Brain pericyte (primary cell): ENCODE measurements around the gene POLA1.

Source experiments
- DNase-seq: peaks from one replicate; pipeline ENCODE4 v3.0.0-alpha.2; 2012; ENCODE audit warnings: low read depth, low spot score

Gene POLA1

DNA sequence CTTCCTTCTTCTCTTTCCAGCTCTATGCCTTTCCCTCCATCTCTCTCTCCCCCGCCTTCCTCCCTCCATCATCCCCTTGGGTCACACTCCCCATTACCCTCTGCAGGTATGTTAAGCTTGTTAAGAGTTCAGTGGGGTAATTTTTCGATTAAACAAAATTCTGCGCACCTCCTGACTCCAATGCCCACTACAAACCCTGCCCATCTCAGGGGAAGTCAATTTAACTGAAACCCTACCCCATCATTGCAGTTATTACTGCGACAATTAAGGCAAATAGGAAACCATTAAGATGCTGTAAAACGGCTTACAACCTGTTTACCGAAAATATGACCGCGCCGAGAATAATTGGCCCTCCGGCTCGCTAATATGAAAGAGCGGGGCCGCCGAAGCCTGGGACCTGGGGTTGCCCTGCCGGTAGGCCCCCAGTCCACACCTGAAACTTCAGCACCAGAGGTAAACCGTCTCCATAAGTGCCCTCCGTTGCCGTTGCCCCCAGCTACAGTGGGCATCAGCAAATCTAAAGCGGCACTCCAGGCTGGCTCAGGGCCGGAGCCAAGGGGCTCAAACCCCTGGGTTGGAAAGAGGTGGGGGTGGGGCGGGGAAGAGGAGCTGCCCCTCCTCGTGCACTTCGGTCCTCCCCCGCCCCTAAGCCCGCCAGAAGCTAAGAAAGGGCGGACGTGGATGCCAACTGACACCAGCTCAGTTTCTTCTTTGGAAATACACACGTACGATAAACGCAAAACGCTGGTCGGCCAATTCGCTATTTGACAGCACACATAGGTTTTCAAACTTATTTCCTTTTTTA lies 317.3 kb downstream of the POLA1 start:
- no peak for DNase-seq

DNA sequence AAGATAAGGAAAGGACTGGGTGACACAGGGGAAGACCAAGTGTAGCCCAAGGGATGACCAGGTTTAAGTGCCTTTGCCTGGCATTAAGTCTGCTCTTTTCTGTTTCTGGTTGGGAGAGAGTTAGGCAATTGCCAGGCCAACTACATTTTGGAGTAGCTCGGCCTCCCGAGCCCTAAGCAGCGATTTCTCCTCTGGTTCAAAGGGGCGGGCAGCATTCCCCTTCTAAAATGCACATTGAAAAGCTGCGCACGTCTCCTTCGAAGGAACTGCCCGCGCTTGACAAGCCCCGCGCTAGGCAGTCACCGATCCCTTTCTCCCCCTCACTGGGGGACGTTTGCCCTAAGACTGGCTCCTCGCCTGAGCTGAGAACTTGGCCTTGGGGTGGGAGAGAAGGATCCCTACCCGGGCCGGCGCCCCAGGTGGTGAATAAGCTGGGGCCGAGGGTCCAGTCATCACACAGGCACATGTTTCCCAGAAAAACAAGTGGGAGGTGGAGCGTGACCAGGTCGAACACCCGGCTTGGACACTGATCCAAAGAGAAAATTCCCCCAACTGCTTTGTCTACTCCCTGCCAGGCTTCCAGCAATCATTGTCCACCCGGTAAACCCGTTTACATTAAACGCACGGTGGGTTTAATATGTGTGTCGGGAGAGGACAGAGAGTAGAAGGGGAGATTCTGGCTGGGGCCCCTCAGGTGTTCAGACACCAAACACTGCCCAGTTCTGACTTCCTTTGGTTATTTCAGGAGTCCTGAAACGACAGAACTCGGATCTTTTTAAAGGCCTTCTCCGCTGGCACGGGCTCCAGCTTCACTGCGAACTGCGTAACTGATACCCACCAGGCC lies 318.1 kb downstream of the POLA1 start:
- no peak for DNase-seq

DNA sequence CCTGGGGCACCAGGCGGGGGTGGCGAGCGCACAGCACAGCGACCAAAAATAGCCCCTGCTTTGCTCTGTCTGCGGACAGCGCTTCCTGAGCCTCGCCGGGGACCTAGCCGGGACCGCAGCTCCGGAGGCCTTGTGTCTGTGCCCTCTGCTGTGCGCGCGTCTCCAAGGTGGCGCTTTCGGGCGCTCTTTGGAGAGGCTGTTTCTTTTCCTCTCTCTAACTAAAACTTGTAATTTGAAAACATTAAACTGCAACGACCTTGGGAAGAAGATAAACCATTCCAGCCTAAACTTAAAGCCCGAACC lies 318.7 kb downstream of the POLA1 start:
- DNase-seq: no peak

DNA sequence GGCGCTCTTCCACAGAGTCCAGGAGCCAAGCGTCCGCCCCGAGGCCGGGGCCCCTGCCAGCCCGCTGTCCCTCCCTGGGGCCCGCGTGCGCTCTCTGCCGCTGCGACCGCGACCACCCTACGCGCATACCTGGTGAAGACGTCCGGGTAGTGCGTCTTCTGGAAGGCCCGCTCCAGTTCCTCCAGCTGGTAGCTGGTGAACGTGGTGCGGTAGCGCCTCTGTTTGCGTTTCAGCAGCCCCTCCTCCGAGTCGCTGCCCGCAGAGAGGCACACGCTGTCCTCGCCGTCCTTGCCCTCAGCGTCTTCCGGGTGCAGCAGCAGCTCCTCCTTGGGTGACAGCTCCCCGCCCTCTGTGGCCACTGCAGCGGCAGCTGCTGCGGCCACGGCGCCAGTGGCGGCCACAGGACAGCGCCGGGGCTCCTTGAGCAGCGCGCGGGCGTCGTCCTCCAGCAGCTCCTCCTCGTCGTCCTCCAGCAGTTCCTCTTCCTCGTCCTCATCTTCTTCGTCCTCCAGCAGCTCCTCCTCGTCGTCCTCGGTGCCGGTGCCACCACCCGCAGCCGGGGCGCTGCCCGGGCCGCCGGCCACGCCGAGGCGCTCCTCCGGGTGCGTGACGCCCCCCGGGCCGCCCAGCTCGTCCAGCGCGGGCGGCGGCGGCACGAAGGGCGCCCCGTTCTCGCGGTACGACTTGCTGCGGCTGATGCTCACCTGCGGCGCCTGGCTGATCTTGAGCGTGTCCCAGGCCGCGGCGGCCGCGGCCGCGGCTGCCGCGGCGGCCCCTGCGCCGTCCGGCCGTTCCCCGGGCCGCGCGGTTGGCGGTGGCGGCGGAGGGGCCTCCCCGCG lies 319.3 kb downstream of the POLA1 start:
- no peak for DNase-seq

DNA sequence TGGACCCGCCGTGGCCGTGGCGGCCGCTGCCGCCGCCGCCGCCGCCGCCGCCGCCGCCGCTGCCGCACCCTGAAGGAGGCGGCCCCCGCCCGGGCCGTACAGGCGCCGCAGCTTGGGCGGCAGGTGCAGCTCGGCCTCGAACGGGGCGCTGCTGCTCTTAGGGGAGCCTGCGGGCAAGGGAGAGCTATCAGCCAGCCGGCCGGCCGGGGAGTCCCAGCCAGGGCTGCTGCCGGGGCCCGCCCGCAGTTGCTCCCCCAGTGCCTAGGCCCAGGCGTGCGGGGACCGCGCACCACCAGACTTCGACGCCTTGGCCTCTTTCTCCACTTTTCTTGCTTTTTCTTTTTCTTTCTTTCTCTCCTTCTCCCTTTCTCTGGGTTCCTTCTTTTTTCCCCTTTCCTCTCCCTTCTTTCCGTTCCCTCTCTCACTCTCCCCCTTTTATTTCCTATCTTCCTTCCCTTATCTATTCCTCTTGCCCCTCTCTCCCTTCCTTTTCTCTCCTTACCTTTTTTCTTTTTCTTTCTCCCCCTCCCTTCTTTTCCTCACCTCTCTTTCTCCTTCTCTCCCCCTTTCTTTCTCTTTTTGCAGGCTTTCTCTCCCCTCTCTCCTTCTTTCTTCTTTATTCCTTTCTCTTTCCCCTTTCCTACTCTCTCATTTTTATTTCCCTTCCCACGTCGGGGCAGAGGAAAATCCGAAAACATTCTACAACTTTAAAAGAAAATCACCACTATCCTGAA lies 320.1 kb downstream of the POLA1 start:
- DNase-seq: no peak

DNA sequence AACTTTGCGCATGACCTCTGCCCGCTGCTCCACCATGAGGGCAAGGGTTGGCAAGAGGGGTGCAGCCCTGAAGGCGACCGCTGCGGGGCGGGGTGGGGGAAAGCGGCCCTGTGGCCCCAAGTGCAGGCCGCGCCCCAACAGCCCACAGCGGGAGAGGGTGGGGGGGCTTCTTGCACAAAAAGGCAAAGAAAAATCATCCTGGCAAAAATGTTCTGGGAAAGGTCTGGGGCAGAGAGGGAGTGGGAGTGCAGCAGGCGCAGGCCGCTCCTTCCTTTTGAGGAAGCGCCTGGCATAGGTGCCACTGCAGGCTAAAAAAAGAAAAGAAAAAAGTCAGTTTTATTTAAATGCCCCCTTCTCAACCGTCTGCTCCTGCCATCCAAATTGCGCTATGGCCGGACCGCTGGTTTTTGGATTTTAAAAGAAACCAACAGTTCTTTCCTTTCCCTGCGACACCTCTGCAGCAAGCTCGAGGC lies 320.7 kb downstream of the POLA1 start:
- DNase-seq: no peak

DNA sequence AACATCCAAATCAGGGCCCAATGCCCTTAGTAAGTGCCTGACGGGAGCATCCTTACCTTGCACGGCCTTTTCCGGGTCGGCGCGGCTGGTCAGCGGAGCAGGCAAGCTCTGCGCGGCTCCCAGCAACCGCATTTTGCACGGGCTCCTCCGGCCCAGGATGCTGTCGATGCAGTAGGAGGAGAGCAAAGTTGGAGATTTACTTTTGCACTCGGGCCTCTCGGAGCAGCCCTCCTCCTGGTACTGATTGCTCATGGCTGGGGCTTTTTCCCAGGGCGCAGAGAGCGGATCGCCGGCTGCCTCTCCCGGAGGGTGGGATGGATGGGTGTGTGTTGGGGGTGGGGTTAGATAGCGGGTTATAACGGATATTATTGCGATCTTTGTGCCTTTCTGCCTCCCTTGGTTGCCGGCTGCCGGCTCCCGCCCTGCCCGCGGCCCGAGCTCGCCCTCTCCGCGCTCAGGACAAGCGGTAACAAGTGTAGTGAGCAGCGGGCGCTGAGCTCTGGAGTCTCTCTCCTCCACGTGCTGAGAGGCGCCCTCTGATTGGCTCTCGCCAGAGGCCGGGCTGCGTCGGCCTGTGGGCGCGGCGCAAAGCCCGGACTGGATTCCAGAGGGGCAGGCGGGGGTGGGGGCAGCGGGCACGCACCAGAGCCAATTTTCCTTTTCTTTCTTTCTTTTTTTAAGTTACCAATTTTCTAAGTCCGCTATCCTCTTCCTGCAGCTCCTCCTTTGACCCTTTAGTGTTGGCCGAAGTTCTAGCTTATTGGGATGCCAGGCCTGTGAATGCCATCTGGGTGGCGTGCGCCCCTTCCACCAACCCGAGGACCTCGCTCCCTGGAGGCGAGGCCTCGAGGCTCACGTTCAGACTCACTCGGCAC lies 322.0 kb downstream of the POLA1 start, which contains the start of gene ARX:
Gene ARX, minus strand, starts transcription at position 480 of the 875 bp plus-strand sequence. Its CDS starts 228 bp downstream, at position 252.
- no peak for DNase-seq

DNA sequence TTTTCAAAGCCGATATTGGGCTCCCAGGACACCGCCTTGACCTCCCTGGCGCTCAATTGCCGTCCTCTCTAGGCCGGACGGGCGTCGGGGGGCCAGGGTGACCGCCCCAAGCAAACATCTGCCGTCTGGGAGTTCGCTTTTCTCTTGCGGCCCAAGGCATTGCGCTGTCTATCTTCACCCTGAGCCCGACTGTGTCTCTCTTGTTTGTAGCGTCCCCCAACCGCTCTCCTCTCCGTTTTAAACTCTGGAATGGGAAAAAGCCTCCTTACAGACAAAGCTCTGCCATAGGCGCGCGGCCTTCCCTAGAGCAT lies 322.6 kb downstream of the POLA1 start:
- no peak for DNase-seq

DNA sequence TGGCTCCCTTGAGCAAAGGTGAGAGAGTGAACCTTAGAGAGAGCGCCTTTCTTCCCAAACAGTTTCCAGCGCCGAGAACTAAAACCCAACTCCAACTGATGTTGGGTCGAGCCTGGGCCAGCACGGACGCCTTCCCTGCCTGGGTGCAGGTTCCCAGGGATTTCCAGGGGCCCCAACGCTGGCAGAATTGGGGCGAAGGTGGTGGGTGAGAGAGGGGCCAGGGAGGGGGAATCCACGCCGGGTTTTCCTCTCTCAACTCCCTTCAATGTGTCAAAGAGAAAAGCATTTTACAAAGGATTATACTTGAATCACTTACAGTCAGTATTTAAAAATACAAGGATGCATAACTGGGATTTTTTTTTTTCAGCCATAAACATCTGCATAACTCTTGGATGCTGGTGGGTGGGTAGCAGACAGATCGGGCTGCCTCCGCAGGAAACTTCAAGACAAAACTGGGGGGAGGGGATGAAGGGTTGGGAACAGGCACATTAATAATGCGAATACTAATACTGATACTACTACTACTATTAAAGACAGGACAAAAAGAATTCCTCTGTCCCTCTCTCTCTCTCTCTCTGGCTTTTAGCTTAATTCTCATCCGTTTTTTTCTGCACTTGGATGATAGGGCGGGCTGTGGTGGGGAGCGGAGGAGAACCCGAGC lies 323.4 kb downstream of the POLA1 start:
- DNase-seq: no peak

DNA sequence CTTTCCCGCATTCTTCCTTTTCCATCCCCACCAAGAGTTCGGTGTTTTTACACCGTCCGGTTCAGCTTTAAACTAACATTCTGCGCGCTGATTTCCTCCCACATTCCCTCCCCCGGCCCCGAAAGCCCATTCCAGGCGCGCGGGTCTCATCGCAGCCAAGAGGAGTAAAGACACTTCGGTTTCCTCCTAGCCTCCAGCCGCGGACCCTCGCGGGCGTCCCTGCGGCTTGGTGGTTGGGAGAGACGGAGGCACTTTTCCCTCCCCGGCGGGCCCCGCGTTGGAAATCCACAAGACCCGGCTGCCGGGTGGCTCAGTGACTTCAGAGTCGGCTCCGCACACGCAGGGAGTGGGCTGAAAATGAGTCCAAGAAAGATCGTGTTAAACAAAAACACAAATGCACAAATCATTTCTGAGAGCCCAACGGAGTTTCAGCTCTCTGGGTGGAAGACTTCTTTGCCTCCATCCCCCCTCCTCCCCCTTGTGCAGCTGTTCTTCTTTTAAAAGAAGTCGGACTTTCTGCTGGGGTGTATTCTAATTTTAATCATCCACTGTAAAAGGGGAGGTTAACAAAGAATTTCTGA lies 324.0 kb downstream of the POLA1 start:
- DNase-seq: no peak

DNA sequence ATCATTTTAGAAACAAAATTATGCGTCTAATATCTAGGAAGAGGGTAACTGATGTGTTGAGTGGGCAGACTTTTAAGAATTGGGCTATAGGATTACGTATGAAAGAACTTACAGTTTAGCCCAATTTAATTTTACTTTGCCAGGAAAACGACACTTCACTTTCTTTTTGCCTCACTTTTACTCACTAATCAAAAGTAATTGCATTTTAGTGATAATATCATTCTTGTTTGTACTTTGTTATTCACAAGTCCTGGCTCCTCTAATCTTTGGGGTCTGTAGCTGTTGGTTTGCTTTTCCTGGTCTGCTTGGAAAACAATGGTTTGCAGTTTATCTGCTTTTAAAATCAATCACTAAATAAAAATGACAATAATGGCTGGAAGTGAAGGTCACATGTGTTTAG lies 325.0 kb downstream of the POLA1 start:
- no peak for DNase-seq

DNA sequence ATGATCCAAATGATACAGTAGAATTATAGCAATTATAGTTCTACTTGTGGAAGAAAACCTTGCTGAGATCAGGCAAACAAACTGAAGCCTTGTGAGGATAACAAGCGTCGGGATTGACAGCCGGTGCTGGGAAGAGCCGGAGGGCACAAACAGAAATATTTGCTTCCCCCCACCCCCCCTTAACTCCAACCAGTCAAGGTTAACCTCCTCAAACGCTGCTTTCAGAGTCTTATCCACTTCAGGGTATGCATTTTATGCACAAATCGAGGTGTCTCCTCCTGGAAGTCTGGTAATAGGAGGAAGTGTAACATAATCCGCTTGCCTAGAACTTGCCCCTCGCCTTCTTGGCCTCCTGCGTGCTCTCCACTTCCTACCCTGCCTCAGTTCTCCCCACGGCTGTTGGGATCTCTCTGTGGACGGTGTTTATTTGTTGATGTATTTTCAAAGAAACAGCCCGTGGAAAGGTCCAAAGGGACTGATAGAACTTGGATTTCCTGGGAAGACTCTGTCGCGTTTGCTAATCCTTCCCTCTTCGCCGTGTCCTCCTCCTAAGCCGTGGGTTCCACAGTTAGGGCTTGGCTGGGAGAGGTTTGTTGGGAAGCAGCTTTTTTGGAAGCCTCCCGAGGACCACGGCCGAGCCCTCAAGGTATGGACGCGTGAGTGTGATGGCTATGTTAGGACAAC lies 326.1 kb downstream of the POLA1 start:
- no peak for DNase-seq

DNA sequence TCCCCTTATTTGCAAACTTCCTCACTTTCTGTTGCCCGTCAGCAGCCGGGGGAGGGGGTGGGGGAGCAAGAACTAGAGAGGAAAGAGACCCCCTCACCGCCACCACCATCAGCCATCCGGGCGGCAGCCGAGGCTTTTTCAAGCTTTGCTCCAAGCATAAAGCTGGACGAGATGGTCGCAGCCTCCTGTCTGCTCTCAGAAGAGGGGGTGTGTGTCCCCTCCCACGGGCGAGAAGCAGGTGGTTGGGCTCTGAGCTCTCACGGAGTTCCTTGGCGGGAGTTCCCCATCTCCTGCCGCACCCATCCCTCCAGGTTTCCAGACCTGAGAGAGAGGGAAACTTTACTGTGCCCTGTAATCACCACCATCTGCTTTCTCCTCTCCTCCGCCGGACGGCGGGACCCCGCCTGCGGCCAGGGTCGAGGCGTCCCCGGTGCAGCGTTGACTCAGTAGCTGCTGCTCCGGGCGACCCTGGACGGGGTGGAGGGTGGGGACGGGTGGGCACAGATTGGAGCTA lies 326.7 kb downstream of the POLA1 start:
- DNase-seq: no peak

DNA sequence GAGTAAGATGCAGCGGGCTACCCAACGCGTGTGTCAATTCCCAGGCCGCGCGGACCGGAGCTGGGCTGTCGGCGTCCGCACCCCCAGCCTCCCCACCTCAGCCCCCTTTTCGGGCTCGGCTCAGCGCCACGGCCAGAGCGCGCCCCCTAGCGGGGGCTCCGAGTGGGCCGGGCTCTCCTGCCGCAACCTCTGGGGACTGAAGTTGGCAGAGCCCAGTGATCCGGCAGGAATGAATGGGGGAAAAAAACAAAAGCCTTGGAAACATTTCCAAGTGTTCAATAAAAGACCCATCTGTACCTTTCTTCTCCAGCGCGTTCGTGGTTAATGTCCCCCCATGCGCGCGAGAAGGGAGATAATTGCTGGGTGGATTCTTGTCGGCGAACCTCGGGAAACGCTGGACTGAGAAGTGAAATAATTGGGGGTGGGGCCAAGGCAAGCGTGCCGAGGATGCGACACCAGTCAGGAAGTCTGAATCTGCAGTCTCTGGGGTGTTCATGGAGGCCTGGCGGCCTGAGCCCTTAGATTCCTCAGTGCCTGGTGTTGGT lies 327.3 kb downstream of the POLA1 start:
- DNase-seq: no peak

DNA sequence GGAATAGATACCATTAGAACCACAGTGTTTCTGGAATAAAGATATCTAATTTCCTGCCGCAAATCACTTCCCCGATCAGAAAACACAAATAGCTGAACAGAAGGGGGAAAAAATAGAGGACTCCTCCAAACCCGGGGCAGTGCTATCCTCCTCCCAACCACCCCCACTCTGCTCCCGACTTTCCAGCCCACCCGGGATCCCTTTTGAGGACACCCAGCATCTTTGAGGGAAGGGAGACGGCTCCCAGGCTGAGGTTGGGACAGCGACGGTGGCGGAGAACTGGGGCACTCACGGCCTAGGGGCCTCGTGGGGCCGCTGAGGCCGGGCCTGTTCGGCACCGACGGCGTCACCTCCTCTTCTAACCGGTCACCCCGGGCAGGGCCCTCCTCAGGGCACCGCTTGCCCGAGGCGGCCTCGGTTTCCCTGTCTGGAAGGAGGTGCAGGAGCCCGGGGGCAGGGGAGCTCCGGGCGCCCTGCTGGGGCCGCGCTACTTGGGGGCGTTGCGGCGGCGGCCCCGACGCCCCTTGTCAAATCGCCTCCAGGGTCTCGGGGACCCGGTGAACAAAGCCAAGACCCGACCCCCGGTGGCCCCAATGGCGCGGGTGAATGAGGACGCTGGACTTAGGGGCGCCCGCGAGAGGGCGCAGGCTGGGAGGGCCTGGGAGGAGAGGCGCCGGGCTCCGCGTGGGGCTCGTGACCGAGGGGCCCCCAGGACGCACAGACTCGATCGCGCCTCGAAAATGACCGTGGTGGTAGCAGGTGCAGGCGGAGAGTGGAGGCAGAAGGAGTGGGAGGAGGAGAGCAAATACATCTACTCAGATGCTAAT lies 329.0 kb downstream of the POLA1 start:
- no peak for DNase-seq

DNA sequence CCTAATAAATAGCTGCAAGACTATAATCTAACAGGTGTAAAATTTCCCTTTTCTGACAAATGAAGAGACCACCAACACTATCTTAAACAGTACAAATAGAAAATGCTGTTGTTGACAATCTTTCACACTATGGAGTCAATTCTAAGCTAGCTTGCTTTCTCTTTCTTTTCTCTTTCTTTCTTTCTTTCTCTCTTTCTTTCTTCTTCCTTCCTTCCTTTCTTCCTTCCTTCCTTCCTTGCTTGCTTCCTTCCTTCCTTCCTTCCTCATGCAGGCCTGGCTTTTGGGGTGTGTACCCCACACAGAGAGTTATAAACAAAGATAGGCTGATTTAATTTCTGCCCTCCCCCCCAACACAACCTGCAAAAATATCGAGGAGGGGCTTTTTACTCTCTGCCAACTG lies 330.2 kb downstream of the POLA1 start:
- DNase-seq: no peak

DNA sequence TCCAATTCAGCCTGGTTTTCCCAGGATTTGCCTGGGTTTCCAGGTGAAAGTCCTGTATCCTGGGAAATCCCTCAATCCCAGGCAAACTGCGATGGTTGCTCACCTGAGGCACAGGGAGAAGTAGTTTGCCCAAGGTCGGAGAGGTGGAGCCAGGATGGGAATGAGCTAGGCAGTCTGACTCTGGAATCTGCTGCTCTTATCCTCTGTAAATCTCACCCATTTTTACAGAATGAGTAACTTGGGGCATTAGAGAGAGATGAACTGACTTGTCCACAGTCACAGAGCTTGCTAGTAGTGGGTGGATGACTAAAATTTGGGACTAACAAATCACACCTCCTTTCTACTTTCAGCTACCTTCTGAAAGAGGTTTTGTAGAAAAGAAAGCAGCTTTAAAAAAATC lies 331.9 kb downstream of the POLA1 start:
- DNase-seq: no peak

DNA sequence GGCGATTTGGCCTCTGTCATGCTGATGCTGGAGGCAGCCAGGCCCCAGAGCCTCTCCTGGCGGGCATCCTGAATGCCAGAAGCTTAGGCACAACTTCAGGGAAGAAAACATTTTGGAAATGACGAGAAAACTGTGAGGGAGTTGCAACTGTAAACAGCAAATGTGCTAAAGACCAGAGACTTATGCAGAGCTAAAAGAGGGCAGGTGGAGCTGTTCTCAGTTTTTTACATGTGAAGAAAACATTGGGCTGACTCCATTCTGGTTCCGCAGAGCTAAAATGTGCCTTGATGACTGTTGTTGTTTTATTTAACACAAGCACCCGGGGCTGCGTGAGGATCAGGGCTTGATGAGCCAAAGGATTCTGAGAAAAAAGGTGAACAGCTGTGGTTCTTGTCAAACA lies 332.9 kb downstream of the POLA1 start:
- no peak for DNase-seq
